Stimulated activated CD8-positive, alpha-beta memory T cell treated with anti-CD3 and anti-CD28 coated beads, Interleukin-15, amount 100 ng/mL, for 4 hours (primary cell): Measurements from ENCODE around the gene UBE2L3.
A peak's percentile ranks its signal among the peaks of the same experiment; 100 is the strongest.
"Not testable (repeated sequence)": the region's sequence is repeated elsewhere in the genome, so short reads cannot be mapped to it uniquely, and the experiment has no call there.

Experiments used
- DNase-seq, 2 donors: peaks; one replicate each; pipeline ENCODE4 v3.0.0-alpha.2; 2020; ENCODE audit warnings: low read depth in 2 of 2

Gene UBE2L3

DNA sequence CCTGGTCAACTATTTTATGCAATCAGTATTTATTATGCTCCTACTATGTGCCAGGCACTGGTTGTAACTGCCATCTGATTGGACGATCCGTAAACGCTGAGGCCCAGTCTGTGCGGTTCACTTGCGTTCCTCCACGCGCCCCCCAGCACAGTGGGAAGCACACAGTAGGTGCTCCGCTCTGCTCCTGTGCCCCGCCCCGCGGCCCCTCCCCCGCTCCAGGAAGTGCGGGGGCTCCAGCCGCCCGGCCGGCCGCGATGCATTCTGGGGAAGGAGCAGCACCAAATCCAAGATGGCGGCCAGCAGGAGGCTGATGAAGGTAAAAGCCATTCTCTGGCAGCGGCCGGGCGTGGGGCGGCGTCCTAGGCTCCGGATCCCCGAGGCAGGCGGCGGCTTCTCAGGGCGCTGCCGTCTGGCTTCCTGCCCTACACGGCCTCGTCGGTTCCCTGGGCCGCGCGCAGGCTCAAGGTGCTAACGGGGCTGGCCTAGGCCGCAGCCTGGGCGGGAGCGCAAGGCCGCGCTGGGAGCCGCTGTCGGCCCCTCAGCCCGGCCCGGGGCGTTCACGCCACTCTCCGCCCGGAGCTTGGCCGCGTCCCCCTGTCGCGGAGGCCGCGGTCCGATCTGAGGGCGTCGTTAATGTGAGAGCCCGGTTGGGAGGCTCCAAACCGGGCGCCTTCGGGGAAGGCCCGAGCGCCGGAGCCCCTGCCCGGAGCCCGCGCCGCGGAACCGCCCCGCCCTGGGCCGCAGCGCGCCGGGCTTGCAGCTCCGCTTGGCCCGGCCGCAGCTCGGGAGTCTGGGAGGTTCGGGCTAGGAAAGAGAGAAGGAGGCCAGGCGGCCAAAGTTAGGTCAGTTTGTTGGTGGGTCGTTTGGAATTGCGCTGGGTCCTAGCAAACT, at the start of gene UBE2L3:
Gene UBE2L3 (plus strand): TSS at position 259 of the 891 bp plus-strand sequence. CDS start 31 bp downstream, at position 290.
- DNase-seq = peak; percentile 65 to 66

DNA sequence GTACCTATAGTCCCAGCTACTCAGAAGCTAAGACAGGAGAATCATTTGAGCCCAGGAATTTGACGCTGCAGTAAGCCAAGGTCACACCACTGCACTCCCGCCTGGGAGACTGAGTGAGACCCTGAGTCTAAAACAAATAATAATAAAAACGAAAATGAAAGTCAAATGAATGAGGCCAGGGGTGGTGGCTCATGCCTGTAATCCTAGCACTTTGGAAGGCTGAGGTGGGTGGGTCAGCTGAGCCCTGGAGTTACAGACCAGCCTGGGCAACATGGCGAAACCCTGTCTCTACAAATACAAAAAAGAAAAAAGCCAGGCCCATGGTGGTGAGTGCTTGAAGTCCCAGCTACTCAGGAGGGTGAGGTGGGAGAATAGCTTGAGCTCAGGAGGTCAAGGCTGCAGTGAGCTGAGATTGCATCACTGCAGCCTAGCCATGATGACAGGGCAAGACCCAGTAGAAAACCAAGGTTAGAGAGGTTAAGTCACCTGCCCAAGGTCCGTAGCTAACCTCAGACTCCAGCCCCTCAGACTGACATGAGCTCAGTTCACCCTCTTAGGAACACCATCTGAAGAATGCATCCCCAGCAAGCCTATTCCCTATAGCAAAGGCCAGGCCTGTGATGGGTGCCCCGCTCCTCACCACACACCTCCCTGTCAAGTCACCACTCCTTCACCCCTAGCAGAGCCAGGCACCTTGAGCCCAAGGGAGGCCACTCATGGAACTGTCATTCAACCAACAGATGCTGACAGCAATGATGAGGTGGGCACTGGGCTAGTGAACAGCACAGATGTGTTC, 40.6 kb upstream of the UBE2L3 start:
- not testable (repeated sequence) for DNase-seq

- not testable (repeated sequence) for DNase-seq
Measured at GRCh38 chr22:21531525-21531924, 36.0 kb upstream of the UBE2L3 start.

GRCh38 chr22:21532863-21533648, 34.5 kb upstream of the UBE2L3 start:
- not testable (repeated sequence) for DNase-seq

GRCh38 chr22:21539862-21540261, 27.7 kb upstream of the UBE2L3 start:
- not testable (repeated sequence) for DNase-seq

GRCh38 chr22:21544432-21545322, 22.8 kb upstream of the UBE2L3 start:
- not testable (repeated sequence) for DNase-seq

DNA sequence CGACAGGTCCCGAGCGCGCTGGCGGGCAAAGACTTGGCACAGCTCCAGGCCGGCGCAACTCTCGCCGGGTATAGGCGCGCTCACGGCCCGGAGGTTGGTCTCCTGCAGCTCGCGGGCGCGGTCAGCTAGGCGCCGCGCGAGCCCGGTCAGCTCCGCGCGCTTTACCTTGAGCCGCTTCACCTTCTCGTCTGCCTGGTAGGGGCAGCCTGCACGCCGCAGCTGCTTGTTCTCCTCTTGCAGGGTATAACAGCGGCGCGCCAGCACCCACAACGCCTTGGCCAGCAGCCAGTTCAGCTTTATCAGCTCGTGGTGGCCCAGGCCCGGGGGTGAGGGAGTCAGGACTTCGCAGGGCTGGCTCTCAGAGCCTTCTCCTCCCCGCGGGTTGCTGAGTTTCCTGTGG, 18.0 kb upstream of the UBE2L3 start:
- not testable (repeated sequence) for DNase-seq

DNA sequence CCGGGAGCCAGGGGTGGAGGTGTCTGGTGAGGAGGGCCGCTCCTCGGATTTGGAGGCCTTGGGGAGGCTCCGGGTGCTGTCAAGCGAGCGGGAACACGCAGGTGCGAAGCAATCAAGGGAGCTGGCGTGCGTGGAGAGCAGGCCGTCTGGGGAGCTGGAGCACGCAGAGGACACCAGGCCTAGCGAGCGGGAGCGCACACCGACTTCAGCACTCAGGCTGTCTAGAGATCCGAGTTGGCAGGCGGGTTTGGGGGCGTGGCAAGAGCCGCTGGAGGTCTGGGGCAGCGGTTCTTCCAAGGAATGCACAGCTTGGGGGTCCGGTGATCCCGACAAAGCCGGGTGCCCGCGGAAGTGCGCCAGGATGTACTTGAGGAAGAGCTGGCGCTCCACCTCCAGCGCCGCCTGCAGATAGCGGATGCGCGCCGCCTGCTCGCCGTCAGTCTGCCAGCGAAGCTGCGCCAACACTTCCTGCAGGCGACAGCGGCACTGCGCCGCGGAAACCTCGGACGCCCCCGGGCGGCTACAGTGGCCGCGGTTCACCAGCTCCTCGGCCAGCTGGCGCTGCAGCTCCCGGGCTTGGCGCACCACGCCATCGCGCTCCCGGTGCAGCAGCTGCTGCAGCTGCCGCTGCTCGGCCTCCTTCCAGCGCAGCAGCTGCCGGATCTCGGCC, 17.4 kb upstream of the UBE2L3 start:
- DNase-seq = not testable (repeated sequence)

GRCh38 chr22:21550678-21551047, 16.9 kb upstream of the UBE2L3 start:
- not testable (repeated sequence) for DNase-seq

- not testable (repeated sequence) for DNase-seq
Measured at GRCh38 chr22:21551361-21551760, 16.2 kb upstream of the UBE2L3 start, which contains the start of gene RIMBP3C. Gene RIMBP3C (minus strand): TSS chr22:21551461. CDS start chr22:21550976, 485 bp downstream.

GRCh38 chr22:21559345-21560125, 8.0 kb upstream of the UBE2L3 start:
- DNase-seq = not testable (repeated sequence)

DNA sequence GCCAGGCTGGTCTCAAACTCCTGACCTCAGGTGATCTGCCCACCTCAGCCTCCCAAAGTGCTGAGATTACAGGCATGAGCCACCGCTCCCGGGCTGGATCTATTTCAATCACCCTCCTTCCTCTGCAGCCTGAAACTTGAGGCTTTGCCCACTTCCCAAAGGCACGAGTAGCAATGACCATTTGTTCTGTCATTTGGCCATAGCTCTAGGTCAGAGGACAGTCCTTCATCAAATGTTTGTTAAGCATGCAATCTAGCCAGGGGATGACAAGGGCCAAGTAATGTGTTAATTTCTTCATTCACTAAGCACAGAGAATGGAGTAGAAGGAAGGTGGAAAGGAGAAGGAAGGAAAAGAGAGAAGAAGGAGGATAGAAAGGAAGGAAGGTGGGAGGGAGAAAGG, 6.9 kb upstream of the UBE2L3 start:
- DNase-seq = not testable (repeated sequence)

- DNase-seq = no peak
Measured at GRCh38 chr22:21563912-21564311, 3.6 kb upstream of the UBE2L3 start.

DNA sequence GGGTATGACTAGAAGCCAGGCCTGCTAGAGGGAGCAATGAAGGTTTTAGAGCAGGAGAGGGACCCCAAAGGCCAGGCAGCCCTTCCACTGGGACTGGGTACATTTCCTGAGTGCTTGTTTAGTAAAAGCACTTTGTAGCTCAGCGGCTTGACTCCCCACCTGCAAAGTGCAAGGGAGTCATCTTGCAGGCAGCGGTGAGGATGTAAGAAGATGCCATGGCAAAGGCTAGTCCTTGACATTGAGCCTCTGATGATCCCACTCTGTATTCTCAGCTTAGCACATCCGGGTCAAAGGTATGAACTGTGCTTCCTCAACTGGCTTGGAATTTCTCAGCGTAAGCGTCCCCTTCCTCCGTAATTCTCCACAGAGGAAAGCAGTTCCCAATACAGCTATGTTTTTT, 3.1 kb upstream of the UBE2L3 start:
- no peak for DNase-seq

DNA sequence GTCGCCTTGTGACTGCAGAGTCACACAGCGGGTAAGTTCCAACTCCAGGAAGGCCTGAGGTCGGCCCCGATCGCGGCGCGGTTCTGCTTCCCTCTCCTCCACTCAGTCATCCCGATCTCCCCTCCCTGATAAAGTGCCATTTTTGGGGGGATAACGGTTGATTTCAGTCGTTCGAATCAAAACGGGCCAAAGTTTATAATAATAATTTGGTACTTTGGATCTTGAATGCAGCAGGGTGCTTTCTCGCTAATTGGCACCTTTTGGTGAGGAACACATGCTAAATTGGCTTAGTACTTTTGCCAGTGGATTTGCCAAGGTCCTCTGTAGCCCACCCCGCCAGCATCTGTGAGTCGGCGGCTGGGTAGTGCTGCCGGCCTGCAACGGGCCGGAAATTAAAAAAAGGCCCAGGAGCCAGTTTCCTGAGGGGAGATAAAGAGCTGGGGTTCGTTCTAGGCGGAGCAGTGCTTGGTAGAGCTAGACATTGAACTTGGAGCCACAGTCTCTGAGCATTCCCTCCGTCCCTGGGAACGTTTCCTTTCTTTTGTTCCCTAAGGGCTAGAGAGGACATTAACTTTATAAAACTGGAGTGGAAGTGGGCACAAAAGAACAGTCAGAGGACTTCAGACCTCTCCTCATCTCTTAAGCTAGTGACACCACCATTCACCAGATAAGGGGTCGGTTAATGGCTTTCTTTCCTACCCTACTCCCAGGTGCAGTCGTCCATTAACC, 997 bp downstream of the UBE2L3 start:
- DNase-seq = no peak

- DNase-seq = not testable (repeated sequence)
Measured at GRCh38 chr22:21569076-21569427, 1.5 kb downstream of the UBE2L3 start.

- DNase-seq = no peak
Measured at GRCh38 chr22:21569459-21570170, 2.1 kb downstream of the UBE2L3 start.

GRCh38 chr22:21570398-21570797, 2.9 kb downstream of the UBE2L3 start:
- no peak for DNase-seq
